ENCODE data around the gene ZNF503.

ZNF503 gene

DNA sequence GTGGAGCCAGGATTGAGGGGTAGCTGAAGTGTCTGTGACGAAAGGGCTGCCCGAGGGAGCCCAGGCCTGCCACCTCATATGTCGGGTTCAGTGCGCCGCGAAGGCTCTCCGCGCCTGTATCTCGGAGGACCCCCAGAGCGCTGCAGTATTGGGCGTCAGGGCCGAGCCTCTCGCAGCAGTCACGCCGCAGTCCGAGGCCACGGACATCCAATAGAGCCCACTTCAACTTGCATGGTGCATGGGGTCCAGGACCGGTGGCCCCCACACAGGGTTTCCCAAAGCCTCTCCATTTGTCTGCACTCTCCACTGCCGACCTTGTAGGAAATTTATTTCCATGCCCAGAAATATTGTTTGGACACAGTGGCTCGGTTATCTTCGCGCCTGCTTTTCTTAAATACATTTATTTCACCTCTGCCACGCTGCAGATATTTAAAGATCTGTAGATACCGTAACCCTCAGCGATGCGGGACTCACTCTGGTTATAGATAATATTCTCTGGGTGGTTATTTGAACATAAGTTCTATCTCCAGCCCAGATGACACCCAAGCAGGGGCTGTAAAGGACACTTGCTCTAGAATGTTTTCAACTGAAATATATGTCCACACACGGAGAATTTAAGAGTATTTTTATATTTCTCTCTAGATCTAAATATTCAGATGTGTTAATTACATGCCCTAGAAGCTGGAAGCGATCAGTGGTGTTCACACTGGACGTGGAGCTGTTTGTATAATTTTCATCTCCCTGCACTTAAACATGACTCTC is 5.1 kb upstream of the ZNF503 start:
- DNase-seq (ENCODE audit: low read depth) = no peak

DNA sequence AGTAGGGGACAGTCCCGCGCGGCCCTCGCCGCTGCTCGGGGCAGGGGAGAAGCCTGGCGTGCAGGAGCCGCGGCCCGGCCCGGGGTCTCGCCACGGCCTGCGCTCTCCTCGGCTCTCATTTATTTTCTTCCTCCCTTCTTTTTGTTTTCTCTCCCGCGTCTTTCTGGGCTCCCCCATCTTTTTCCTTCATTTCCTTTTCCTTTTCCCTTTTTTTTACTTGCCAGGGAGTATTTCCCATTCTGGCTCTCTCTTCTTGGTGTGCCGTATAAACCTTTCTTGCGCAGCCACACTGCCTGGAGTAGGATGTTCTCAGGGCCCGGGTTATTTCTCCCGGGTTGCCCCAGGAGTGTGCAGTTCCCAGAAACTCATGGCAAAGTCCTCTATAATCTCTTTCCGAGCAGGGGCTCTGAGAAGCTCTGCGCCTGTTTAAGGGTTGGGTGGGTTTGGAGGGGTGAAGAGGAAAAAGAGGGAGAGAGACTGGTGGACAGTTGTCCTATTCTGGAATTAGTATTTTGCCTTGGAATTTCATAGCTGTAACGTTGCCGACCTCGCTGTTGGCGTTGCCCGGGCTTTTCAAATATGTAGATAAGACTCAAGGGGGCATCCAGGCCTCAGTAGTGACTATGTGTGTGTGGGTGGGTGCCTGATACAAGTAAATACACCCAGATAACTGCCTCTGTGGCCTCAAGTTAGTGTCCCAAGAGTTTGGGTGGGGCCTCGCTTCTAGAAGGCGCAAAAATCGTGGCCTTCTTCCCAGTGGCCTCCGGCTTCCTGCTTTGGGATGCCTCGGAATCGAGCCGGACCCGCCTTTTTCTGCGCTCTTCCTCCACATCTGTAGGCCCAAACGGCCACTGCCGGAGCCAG is 4.3 kb upstream of the ZNF503 start:
- DNase-seq (ENCODE audit: low read depth) = no peak

DNA sequence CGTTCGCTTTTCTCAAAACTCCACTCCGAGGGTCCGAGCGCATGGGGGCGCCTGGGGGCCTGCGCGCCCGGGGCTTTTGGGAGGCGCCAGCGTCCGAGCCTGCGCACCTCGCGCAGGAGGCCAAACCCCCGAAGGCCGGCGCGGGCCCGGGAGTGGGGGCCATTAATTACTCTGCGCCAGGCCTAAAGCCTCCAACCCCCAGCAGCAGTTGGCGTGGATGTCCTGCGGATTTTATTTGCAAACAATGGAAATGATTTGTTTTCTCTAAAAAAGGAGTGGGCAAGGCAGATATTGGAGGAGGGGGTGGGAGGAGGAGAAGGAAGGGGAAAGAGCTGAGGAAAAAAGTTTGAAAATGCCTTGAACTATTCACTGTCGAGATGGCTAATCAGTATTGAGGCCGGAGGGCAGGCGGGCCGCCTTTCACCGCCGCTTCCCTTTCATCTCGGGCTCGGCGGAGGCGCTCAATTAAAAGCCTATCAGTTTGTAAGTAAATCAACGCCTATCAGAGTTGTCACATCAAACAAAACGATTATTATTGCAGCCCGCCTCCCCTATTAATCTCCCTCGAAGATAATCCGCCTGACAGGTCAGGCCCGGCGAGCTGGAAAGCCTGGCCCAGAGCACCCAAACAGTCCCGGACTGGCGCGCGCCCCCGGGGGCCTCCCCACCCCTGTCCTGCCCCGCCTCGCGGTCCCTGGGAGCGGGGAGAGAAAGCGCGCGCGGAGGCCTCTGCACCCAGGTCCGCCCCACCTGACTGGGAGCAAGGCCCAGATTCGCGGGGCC is 3.4 kb upstream of the ZNF503 start:
- DNase-seq (ENCODE audit: low read depth) = no peak

DNA sequence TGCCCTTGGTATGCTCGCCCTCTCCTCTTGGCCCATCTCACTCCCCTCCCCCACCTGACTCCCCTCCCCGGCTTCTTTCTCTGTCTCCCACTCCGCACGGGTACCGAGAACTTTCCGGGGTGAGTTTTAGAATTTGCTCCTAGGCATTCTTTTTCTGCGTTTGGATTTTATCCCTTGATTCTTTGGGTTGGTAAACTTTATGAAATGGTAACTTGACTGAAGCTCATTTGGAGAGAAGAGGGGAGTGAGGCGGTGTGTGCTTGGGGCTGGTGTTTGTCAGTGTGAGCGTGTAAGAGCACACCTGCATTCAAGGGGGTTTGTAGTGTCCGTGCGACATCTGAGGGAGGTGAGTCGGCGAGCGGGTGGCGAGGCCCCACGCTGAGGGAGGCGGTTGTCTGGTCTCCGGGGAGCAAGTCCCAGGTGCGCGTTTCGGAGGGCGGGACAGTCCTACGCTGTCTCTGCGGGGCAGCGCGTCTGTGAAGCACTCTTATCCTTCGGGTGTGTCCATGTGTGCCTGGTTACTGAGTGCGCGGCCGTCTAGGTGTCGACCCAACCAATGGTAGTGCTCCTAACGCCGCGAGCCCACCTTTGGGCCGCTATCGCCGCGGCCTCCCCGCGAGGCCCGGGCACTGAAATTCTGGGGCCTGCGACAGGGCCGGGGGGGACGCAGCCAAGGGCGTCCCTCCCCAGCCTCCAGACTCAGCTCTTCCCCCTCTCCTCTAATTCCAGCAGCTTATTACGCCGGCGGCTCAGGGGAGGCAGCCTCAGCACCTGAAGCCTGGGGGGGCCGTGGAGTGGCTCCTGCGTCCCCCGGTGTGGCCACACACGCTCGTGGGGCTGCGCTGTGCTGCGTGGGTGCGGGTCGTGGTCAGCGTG is 2.6 kb upstream of the ZNF503 start:
- DNase-seq (ENCODE audit: low read depth) = no peak

DNA sequence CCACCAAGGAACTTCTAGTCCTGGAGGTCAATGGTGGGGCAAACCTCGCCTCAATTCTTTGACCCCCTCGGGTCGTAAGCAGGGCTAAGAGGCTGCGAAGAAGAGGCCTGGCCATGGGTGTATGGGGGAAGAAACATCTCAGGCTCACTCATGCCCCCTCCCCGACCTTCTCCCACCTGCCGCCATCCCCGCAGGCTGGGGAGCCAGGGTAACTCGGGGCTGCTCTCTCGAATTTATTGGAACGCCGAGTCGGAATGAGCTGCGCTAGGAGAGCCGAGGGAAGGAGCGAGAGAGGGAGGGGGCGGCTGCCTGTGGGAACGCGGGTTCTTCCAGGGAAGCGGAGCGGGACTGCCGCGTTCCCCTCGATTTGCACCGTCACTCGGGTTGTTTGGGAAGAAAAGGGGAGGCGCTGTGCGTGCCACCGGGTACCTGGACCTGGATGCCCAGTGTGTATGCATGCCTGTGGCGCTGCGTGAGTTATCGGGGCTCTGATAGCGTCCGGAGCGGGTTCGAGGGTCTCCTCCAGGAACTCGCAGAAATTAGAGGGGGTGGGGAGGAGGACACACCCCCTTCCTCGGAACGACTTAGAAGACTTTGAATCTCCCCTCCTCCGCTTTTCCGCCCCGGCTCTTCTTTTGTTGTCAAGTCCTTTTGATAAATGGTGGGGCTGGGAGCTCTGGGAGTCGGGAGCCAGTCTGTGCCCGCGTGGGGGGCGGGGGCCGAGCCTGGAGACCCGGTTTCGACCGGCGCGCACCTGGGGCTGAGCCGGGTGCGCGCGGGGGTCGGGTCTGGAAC is 1.8 kb upstream of the ZNF503 start:
- no peak for DNase-seq (ENCODE audit: low read depth)

DNA sequence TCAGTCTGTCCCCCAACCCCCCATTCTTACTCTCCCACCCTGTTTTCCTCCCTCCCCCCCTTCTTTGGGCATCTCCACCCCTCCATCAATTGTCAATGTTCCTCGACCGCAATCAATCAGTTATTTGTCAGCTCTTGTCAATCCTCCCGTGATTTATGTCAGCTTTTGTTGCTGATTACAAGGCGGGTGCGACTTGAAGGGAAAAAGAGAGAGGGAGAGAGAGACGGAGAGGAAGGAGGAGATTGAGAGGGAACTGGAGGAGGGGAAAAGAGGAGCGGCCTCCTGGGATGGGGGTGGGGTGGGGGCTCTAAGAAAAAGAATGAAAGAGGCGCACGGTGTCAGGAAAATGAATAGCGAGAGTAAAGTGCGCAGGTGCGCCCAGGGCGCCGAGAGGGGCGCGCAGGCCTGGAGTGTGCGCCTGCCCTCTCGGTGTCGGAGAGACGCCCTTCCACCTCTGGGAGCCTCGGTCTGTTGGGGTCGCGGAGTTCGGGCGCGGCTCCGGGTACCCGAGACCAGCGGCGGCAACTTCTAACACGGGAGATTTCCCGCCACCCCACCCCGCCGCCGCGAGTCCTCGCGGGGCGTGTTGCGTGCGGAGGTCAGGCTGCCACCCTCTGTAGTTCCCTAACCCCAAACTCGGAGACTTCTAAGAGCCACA is 1.1 kb upstream of the ZNF503 start:
- DNase-seq (ENCODE audit: low read depth) = no peak

DNA sequence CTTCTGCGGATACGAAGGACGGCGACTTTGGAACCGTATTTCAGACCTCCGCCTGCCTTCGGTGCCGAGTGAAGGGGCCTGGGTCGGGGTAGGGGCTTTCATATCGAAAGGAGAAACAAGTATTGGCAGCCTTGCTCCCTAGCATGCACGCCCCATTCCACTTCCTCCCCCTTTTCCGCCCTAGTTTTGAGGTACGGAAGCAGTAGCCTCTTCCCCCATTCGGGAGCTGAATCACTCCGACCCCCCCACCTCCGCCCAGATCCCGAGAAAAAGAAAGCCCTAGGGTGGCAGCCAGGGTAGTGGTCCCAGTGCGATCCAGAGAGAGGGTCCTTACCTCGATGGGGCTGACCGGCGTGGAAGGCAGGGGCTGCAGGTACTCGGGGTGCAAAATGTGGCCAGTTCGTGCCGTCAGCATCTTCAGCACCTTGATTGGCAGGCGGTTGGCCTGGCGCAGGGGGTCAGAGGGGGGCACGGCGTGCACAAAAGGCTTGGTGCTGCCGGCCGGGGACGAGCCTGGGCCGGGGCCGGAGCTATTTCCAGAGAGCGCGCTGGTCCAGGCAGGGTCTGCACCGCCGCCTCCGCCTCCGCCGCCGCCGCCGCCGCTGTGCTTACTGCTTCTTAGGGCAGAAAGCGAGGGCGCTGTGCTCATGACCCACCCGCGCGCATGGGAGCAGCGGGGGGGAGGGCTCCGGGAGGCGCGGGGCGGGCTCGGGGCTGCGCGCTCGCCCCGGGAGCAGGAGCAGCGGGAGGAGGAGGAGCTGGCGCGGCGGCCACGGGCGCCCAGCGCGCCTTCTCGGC is 594 bp downstream of the ZNF503 start:
- DNase-seq (ENCODE audit: low read depth) = no peak

DNA sequence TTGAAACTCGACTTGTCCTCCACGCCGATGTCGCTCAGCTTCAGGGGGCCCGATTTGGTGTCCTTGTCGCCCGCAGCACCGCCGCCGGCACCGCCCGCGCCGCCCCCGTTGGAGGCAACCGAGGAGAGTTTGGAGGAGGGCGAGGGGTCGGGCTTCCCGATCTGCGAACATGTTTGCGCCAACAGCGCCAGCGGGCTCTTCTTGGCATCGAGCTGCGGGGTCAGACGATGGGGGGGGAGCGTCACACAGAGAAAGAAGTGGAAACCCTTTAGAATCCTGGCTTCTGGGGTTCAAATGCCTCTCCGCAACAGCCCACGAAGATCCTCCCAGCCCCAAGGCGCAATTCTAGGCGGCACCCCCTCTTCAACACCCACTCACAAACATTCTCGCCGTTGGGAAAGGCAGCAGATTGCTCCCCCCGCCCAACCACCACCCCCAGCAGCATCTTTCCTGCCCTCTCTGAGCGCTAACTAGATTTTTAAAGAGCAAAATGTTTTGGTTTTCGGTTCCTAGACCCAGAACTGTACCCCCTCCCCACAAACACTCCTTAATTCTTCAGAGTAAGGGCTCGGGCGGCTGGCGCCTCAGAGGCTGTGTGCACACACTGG is 1.3 kb downstream of the ZNF503 start:
- no peak for DNase-seq (ENCODE audit: low read depth)

DNA sequence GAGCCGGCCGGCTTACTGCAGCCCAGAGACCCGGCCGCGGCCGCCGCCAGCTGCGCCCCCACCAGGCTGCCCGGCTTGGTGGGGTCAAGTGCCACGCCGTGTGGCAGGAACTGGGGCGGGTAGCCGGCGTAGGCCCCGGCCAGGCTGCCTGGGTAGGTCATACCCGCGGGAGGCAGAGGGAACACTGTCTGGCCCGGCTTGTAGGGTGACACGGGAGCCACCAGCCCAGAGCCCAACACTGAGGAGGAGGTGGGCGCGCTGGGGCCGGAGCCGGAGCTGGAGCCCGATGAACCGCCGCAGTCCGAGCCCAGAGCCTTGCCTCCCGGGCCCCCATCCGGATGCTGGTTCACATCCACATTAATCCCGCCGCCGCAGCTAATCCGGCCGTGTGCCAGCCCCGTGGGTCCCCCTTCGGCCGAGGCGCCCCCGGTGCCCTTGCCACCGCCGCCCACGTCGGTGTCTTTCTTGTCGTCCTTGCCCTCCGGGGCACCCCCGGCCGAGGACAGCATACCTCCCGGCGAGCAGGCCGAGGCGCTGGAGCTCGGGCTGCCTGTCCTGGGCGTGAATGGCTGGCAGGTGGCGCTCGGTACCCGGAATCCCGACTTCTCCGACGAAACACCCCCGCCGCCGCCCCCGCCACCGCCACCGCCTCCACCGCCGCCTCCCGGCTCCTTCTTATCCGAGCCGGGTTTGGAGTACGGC is 2.0 kb downstream of the ZNF503 start:
- DNase-seq (ENCODE audit: low read depth) = no peak

DNA sequence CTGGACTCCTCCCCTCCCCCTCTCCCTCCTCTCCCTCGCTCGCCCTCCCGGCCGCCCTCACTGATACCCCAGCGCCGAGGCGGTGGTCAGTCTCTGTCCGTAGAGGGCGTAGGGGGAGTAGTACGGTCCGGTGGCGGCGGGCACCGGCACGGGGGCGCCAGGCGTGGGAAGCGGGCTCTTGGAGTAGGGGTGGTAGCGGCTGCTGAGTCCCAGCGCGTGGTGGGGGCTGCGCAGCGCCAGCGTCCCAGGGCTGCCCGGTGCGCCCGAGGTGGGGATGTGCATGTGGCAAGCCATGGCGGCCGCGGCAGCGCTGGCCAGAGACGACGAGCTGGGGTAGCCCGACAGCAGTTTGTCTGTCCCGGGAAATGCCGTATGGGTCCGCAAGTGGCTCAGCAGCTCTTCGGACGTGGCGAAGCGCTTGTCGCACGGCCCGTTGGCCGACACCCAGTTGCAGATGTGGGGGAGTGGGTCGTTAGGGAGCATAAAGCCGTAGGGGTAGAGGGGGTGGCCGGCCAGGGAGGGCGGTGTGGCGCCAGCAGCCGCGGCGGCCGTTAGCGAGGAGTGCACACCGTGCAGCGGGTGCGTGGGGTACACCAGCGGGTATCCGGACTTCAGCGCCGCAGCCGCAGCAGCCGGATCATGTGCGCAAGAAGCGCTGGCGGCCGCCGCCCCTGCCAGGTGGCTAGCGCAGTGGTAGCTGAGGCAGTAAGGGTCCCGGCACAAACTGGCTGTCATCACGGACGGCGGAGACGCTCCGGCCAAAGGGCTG is 2.7 kb downstream of the ZNF503 start:
- no peak for DNase-seq (ENCODE audit: low read depth)

DNA sequence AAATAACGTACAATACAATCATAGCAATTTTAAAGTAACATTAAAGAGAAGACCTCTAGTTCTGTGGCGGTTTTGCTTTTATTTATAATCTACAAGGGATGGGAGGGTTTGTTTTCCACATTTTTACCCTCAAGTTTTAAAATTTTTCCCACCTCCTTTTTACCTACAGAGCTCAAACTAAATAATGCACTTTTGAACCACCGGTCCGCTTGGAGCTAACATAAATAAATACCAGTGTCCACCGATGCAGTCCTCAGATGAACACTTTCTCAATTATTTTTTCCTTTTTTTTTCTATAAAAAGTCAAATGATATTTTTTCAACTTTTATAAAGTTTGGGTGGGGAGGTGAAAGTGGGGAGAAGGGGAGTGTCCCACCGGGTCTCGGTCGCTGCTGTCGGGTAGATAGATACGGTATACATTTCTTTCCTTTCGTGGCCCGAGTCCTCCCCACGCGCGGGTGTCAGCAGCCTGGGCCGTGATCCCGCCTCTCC is 3.3 kb downstream of the ZNF503 start:
- no peak for DNase-seq (ENCODE audit: low read depth)

DNA sequence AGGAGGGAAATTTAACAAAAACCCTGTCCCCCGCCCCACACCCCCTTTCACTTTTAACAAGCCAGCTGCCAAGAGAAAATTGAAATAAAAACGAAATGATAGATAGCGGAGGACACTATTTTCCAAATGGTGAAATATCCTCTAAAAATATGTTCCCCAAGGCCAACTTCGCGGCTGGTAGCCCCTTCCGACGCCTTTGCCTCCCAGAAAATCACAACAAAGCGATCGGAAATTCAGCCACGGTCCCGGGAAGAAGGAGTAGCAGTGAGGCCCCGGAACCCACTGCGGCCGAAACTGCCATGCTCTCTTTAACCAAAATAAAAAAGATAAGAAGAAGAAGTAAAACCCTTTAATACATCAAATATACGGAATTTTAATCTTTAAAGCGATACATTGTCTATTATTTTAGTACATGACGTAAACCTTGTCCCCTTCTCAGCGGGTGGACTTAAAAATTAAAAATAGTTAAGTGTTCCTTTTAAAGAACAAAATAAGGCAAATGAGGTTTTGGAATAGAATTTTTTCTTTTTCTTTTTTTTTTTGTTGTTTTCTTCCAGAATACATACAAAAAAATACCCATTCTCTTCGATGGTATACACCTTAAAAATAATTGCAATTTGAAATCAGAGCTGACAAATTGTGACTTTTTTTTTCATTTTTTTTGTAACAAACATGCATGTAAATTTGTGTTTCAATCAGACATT is 3.9 kb downstream of the ZNF503 start:
- DNase-seq (ENCODE audit: low read depth) = no peak

DNA sequence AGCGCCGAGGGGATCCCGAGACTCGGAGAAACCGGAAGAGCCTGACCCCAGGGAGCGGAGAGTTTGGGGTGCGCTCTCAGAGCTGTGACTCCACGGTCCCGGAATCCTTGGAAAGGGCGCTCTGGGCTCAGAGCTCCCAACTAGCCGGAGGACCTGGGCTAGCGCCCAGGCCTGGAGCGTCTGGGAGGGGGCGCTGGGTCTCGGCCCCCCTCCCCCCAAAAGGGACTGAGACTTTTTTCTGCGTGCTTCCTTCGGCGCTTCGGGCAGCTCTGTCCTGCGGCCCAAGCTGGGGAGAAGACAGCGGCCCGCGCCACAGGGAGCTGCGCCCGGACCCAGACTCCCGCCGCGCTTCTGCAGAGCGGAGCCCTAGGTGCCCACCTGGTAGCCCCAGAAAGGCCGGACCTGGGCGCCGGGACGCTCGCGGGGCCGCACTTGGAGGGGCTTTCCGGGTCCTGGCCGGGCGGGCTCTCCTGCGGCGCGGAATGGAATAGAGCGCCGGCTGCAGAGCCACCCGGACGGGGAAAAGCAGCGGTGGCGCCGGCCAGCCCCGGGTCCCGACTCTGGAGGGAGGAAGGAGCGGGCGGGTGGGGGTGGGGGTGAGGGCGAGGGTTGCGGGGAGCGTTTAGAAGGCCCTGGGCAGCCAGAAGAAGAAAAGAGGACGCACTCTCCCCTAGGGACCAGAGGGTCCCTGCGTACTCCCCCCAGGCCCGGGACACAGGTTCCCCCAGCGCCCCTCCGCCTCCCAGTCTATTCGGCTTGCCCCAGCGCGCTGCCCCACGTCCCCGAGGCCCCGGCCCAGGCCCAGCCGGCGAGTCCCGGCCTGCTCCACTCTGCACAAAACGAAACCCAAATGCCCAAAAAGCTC is 4.7 kb downstream of the ZNF503 start:
- no peak for DNase-seq (ENCODE audit: low read depth)

DNA sequence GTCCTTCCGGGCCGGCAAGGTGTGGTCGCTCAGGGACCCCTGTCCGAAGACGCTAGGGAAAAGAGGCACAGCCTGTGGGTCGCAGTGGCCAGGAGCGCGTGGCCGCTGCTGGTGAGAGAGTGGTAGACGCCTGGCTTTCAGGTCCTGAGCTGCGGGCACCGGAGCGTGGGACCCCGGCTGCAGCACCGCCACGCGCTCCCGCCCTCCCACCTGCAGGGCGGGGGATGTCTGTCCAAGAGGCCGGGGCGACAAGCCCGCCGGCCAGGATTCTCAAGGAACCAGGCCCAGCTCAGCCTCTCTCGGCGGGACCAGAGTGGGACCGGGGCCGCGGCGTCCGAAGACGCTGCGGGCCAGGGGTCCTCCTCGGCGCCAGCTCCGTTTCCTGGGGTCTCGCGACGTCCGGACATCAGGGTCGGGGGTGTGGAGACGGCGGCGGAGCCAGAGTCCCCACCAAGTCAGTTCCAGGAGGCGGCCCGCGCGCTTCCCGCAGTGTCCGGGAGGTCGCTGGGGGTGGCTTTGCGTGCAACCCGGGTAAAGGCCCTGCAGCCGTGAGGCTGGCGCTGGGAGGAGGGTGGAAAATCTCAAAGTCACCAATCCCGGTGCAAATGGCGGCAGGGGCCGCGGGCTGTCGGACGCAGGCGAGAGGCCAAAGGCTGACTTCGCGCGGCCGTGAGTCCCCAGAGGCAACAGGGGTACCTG is 5.5 kb downstream of the ZNF503 start:
- no peak for DNase-seq (ENCODE audit: low read depth)
